SKM-1 treated with dmso at 0.1 percent for 144 hours (cell line): ENCODE data around the gene UBL4B.
"Not testable (repeated sequence)": the region's sequence is repeated elsewhere in the genome, so short reads cannot be mapped to it uniquely, and the experiment has no call there.

Experiments used
- DNase-seq: peaks from one replicate; lab custom pipeline; 2025; ENCODE audit not compliant: unreplicated experiment; lab: John Stamatoyannopoulos, UW

The UBL4B gene, protein sequence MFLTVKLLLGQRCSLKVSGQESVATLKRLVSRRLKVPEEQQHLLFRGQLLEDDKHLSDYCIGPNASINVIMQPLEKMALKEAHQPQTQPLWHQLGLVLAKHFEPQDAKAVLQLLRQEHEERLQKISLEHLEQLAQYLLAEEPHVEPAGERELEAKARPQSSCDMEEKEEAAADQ

DNA sequence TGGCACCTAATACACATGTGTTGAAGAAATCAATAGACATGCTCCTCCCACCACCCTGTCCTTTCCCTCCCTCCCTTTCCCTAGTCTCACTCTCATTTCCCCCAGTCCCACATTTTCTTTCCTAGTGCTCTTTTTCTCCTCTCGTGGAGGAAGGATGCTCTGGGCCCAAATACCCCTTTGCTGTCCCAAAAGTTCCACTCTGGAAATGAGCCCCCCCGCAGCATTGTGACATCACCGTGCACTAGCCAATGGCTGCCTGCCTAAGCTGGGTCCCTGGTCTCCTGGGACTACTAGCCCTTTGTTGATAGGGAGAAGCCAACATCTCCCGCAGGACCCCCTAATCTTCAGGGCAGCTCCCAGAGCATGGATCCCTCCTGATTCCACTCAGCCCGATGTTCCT lies at the start of gene UBL4B:
Gene UBL4B, plus strand, starts transcription at position 301 of the 400 bp plus-strand sequence. Its CDS starts 92 bp downstream, at position 393.
- DNase-seq: no peak

DNA sequence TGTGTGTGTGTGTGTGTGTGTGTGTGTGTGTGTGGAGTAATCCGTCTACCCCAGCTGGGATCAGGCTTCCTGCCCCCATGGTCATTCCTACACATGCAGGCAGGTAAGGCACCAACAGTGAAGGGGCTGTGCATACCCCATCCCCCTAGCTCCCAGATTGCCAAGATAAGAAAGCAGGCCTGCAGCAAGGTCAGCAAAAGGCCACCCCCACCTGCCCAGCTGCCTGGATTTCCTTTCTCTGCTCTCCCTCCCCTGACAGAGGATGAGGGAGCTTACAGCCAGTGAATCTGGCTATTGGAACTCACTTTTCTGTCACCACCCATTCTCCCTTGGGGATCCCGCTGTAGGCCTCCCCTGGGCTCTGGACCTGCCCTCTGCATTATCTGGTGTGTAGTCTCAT lies 49.6 kb upstream of the UBL4B start:
- no peak for DNase-seq

GRCh38 chr1:110063781-110064180 lies 48.5 kb upstream of the UBL4B start:
- DNase-seq: no peak

DNA sequence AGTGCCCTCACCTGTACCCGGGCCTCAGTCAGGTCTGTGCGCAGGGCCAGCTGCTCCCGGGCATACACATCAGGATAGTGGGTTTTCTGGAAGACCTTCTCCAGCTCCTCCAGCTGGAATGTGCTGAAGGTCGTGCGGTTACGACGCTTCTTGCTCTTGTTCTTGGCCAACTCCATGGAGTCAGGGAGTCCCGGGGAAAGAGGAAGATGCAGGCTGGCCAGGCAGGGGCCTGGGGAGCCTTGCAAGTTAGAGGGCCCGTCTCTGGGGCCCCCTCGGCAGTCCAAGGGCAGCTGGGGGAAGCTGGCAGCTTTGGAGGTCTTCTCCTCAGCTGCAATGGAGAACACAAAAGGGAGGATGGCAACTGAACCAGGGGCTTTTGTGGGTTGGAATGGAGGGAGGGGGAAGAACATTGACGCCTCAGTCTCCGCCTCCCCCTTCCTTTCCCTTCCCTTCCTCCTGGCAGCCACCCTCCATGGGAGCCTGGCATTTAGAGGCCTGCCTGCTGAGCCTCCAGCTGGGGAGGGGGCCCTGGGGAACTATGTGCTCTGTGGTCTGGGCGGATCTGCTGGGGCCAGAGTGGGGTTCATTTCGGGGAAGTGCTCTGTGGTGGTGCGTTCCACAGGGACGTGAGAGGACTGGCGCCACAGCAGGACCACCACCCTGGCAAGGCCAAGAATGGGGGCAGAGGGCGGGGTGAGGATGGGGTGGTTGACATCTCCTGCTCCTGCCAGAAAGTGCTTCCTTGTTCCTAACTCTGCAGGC lies 47.5 kb upstream of the UBL4B start:
- DNase-seq: no peak

- DNase-seq: no peak
Measured at GRCh38 chr1:110065841-110066240, 46.4 kb upstream of the UBL4B start.

DNA sequence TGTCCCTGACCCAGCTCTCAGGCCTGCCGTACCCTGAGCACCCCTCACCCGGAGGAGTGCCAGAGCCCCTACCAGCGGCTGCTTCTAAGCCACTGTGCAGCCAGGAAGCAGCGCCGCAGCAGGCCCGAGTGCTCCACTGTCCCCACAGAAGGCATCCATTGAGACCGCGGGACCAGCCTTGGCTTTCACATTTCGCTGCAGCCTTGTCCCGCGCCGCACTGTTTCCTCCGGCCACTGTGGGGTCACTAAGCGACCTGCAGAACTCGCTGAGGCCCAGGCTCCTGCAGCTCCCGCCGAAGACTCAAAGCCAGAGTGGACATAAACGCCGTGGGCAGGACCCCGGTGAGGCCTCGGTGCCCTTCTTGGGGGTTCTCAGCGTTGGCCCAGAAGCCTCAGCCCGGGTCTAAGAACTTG lies 44.8 kb upstream of the UBL4B start:
- no peak for DNase-seq

GRCh38 chr1:110067893-110068645 lies 44.2 kb upstream of the UBL4B start:
- DNase-seq: no peak

- no peak for DNase-seq
Measured at GRCh38 chr1:110068646-110069403, 43.4 kb upstream of the UBL4B start.

DNA sequence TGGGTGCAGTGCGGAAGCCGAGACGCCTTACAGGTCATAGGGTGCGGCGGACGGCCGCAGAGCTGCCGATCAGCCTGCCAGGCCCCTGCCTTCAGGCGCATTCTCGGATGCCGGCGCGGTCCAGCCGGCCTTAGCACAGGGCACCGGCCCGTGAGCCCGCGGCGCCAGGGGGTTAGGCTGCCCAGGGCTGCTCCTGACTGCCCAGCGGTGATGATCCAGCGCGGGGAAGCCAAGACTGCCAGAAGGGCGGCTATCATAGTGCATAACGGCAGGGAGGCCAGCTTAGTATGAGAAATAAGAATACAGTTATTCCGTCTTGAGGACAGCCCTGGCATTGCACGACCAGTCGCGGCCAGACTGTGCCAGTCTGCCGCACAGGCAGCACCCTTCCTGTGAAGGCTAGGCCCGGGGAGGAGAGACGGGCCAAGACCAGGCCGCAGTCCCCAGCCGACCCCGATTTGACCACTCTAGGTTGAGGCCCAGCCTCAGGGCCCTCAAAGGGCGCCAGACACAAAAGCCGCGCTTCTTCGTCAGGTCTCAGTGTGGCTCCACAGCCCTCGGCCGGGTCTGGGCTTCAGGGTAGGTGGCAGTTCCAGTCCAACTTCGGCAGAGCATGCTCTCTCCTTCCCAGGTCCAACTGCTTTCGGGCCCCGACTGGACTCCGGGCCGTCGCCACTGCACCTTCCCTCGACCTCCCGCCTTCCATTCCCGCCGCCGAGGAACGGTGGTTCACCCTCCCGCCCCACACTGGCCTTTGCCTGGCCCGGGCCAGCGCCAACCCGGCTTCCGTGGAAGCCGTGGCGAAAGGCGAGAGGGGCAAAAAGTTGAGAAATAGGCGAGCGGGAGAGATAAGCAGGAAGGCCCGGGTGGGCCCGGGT lies 42.6 kb upstream of the UBL4B start:
- DNase-seq: no peak

GRCh38 chr1:110070282-110070669 lies 42.0 kb upstream of the UBL4B start:
- DNase-seq: no peak

DNA sequence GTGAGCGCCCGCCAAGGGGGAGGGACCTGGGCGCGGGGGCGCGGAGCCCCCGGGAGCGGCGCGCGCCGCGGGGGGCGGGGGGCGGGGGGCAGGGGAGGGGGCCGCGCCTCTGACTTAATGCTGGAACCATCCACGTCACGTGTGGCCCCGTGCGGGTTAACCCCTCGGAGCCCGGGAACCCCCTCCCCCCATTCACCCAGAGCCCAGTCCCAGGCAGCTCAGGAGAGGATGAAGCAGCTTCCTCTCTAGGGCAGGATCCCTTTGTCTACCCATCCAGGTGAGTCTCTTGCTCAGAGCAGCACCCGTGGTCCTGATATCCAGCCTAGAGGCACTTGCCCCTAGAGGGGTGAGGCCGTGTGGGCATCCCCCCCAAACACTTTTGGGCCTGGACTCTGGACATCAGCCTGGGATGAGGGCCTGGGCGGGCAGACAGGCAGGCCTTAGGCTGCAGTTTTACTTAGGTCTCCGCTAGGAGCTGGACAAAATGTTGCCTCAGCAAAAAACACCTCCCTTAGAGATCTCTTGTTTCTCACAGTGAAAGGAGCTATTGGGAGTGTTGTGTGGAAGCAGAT lies 41.5 kb upstream of the UBL4B start, which contains the start of gene ALX3:
Gene ALX3, minus strand, starts transcription at position 2 of the 572 bp plus-strand sequence. CDS start 60 bp downstream, outside the sequence.
- DNase-seq: no peak

GRCh38 chr1:110074166-110074565 lies 38.1 kb upstream of the UBL4B start:
- no peak for DNase-seq

DNA sequence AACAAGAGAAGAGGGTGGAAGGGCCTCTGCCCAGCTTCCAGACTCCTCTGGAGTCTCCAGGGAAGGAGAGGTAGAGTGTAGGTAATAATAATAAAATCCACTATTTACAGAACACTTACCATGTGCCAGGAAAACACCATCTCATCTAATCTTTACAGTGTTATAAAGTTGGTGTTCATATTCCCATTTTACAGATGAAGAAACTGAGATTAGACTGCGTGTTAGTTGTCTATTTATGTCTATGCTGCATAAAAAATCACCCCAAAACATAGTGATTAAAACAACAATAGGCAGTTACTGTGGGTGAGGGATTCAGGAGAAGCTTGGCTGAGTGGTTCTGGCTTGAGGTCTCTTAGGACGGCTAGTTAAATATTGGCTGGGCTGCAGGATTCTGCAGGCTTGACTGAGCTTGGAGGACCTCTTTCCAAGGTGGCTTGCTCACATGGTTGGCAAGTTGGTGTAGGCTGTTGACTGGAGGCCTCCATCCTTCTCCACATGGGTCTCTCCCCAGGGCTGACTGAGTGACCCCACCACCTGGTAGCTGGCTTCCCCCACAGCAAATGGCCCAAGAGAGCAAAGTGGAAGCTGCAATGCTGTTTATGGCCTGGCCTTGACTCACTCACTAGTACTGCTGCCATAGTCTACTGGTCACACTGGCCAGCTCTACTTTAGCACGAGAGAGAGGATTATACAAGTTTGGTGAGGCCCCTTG lies 35.3 kb upstream of the UBL4B start:
- DNase-seq: no peak

GRCh38 chr1:110079995-110080394 lies 32.2 kb upstream of the UBL4B start:
- DNase-seq: not testable (repeated sequence)

GRCh38 chr1:110081061-110081460 lies 31.2 kb upstream of the UBL4B start:
- DNase-seq: no peak

DNA sequence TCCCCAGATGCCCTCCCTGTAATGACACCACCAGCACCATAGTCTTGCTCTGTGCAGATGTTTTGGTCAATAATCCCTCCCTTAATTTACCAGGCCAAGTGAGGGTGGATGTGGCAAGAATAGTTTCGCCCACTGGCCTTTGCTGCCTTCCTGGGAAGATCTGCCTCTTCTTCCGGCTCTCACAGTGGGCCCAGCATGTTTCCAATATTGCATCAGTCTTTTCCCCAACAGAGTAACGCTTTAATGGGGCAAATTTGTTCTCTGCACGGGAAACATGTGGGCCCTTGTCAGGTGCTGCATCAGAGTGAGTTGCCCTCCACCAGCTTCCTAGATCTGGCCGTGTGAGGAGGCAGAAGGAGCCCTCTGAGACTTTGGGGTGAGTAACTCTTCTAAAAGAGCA lies 29.8 kb upstream of the UBL4B start:
- DNase-seq: no peak

DNA sequence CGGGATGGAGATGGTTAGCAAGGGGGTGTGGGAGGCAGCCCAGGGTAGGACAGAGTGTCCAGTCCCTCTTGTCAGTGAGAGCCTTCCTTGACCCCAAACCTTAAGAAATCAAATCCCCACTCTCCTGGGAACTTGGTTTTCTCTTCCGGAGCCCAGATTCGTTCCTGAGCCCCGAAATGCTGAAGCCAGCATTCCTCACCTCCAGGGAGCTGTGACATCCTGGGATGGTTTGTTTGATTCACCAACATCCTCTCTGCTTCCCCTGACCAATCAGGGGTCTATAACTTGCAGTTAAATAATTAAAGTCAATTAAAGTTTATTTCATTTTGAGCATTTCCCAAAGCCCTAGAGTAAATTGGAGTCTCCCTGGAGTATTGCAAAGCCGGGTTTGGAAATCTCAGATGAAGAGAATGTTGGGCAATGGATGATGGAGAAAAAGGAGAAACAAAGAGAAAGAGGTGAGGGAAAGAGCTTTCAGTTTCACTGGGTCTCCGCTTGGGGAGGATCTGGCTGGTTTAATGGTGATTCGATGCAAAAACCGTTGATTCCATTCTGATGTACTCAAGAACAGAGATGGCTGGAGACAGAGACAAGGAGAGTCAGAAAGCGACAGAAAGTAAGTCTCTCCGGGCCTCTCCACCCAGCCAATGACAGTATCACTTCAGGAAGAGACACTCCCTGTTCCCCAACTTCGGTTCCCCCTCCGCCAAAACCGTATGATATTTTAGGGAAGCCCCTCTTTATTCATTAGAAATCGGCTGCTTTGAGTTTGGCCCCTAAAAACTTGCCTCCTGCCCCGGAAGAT lies 29.0 kb upstream of the UBL4B start:
- no peak for DNase-seq

- DNase-seq: no peak
Measured at GRCh38 chr1:110083866-110084226, 28.4 kb upstream of the UBL4B start.
